ENCODE results near the gene RASA3. TPM values are rescaled to one million over a fixed set of nuclear protein-coding genes. Genes with fewer than 3 reads are reported as not detected.
"Not testable (repeated sequence)": the region's sequence is repeated elsewhere in the genome, so short reads cannot be mapped to it uniquely, and the experiment has no call there.

RASA3 gene
- total RNA-seq, 1 experiment from 2014 or later, result 10.0 TPM

- POLR2A ChIA-PET (ENCODE audit: unreplicated experiment), result no interaction called here
- H3K9me3 ChIP-seq (ENCODE audit: insufficient read depth, low read depth), result no peaks in the 10 kb centered on the region
- no peak overlapping the region for H3K4me3 ChIP-seq
- no peak for DNase-seq
- CTCF ChIA-PET, result no interaction called here
- no peak overlapping the region for H3K27ac ChIP-seq
- H3K9me2 ChIP-seq (ENCODE audit: insufficient read depth), result no peaks in the 10 kb centered on the region
- 0 out of 2 replicates have a peak, but pooled peaks cover 4% of the 10 kb centered on the region for H3K4me1 ChIP-seq (replicated peaks; ENCODE audit: insufficient read depth)
- H3K79me2 ChIP-seq (ENCODE audit: low read depth), result no peaks in the 10 kb centered on the region
- no peaks in the 10 kb centered on the region for H3K27me3 ChIP-seq (ENCODE audit: insufficient read depth, low read depth)
- intact Hi-C loops (cut with micrococcal nuclease; ENCODE audit: unreplicated experiment), result no loop called here
- peaks cover 4% of the 10 kb centered on the region; the same call in 1 of the 2 replicates for H3F3A ChIP-seq (ENCODE audit: insufficient read depth, low read depth)
- no peaks in the 10 kb centered on the region for H4K20me1 ChIP-seq (ENCODE audit: insufficient read depth)
- TF ChIP-seq CTCF (conservative IDR thresholded peaks at IDR 0.05) (no peak), EZH2 (IDR thresholded peaks at IDR 0.05; ENCODE audit: low read depth) (no peak)
- no TSS peak for BruUV-seq (replicated peaks)
- H2AFZ ChIP-seq, result no peak overlapping the region
- no peaks in the 10 kb centered on the region for H3K36me3 ChIP-seq (ENCODE audit: low read depth)
- no peak overlapping the region for H3K4me2 ChIP-seq
Measured at GRCh38 chr13:114112826-114113322, 19.5 kb downstream of the RASA3 start.

- Histone ChIP-seq H3K4me1 (replicated peaks; ENCODE audit: insufficient read depth) (0 out of 2 replicates have a peak, but pooled peaks cover 4% of the 10 kb centered on the region), H2AFZ (no peak overlapping the region), H3K79me2 (ENCODE audit: low read depth) (no peaks in the 10 kb centered on the region), H3K27me3 (ENCODE audit: insufficient read depth, low read depth) (no peaks in the 10 kb centered on the region), H3K9me2 (ENCODE audit: insufficient read depth) (no peaks in the 10 kb centered on the region), H3K27ac (no peak overlapping the region), H4K20me1 (ENCODE audit: insufficient read depth) (no peaks in the 10 kb centered on the region), H3K4me2 (no peak overlapping the region), H3K4me3 (no peak overlapping the region), H3K36me3 (ENCODE audit: low read depth) (no peaks in the 10 kb centered on the region), H3K9me3 (ENCODE audit: insufficient read depth, low read depth) (no peaks in the 10 kb centered on the region), H3F3A (ENCODE audit: insufficient read depth, low read depth) (peaks cover 4% of the 10 kb centered on the region; the same call in 1 of the 2 replicates)
- ChIA-PET CTCF (no interaction called here), POLR2A (ENCODE audit: unreplicated experiment) (no interaction called here)
- intact Hi-C loops (cut with micrococcal nuclease; ENCODE audit: unreplicated experiment), result no loop called here
- DNase-seq, result no peak
- no TSS peak for BruUV-seq (replicated peaks)
- TF ChIP-seq EZH2 (IDR thresholded peaks at IDR 0.05; ENCODE audit: low read depth) (no peak), CTCF (conservative IDR thresholded peaks at IDR 0.05) (no peak)
Measured at GRCh38 chr13:114112231-114112825, 20.1 kb downstream of the RASA3 start.

GRCh38 chr13:114111577-114111976 lies 20.8 kb downstream of the RASA3 start:
- no TSS peak for BruUV-seq (replicated peaks)
- Histone ChIP-seq H4K20me1 (ENCODE audit: insufficient read depth) (no peaks in the 10 kb centered on the region), H3K36me3 (ENCODE audit: low read depth) (no peaks in the 10 kb centered on the region)

GRCh38 chr13:114110830-114111189 lies 21.6 kb downstream of the RASA3 start:
- H2AFZ ChIP-seq; H3K4me2 ChIP-seq; H3K4me1 ChIP-seq (replicated peaks; ENCODE audit: insufficient read depth); H3K9me3 ChIP-seq (ENCODE audit: insufficient read depth, low read depth); intact Hi-C loops (cut with micrococcal nuclease; ENCODE audit: unreplicated experiment); H3K27ac ChIP-seq; H3K4me3 ChIP-seq; DNase-seq; H4K20me1 ChIP-seq (ENCODE audit: insufficient read depth); H3K27me3 ChIP-seq (ENCODE audit: insufficient read depth, low read depth); H3K36me3 ChIP-seq (ENCODE audit: low read depth); POLR2A ChIA-PET (ENCODE audit: unreplicated experiment); H3K9me2 ChIP-seq (ENCODE audit: insufficient read depth); H3K79me2 ChIP-seq (ENCODE audit: low read depth); BruUV-seq (replicated peaks); H3F3A ChIP-seq (ENCODE audit: insufficient read depth, low read depth): not testable (repeated sequence)
- CTCF ChIA-PET, result interaction anchor here (0.6 kb wide), 1 partner anchor 73 kb away, joined by 3 read pairs; no protein-coding TSS in a partner anchor

More at GRCh38 chr13:114111577-114111976, 20.8 kb downstream of the RASA3 start:
- POLR2A ChIA-PET (ENCODE audit: unreplicated experiment), result no interaction called here
- 0 out of 2 replicates have a peak, but pooled peaks cover 4% of the 10 kb centered on the region for H3K4me1 ChIP-seq (replicated peaks; ENCODE audit: insufficient read depth)
- DNase-seq, result no peak
- no peaks in the 10 kb centered on the region for H3K79me2 ChIP-seq (ENCODE audit: low read depth)
- CTCF ChIA-PET, result no interaction called here
- TF ChIP-seq EZH2 (IDR thresholded peaks at IDR 0.05; ENCODE audit: low read depth) (no peak), CTCF (conservative IDR thresholded peaks at IDR 0.05) (no peak)
- H3F3A ChIP-seq (ENCODE audit: insufficient read depth, low read depth), result peaks cover 4% of the 10 kb centered on the region; the same call in 1 of the 2 replicates
- no peak overlapping the region for H2AFZ ChIP-seq
- intact Hi-C loops (cut with micrococcal nuclease; ENCODE audit: unreplicated experiment), result no loop called here
- H3K9me3 ChIP-seq (ENCODE audit: insufficient read depth, low read depth), result no peaks in the 10 kb centered on the region
- H3K4me3 ChIP-seq, result no peak overlapping the region
- no peak overlapping the region for H3K27ac ChIP-seq
- no peak overlapping the region for H3K4me2 ChIP-seq
- H3K9me2 ChIP-seq (ENCODE audit: insufficient read depth), result no peaks in the 10 kb centered on the region
- no peaks in the 10 kb centered on the region for H3K27me3 ChIP-seq (ENCODE audit: insufficient read depth, low read depth)
